GM12878 (cell line): ENCODE data around the gene SCMH1. TPM values are rescaled to one million over a fixed set of nuclear protein-coding genes. Genes with fewer than 3 reads are reported as not detected.

Source experiments
- ATF2 ChIP-seq: IDR thresholded peaks from 2 replicates; pipeline ENCODE4 v1.6.1; 2012; ENCODE audit warnings: low read length, inconsistent platforms
- FOS ChIP-seq: IDR thresholded peaks from 3 replicates; pipeline ENCODE4 v1.6.1; 2011; ENCODE audit warnings: borderline replicate concordance; ENCODE audit not compliant: insufficient read length; ENCODE audit errors: extremely low read depth
- IRF5 ChIP-seq: fragments of 450-650 bp; IDR thresholded peaks from 2 replicates; pipeline ENCODE4 v1.6.1; 2017; ENCODE audit warnings: borderline replicate concordance
- NFXL1 ChIP-seq: fragments of 450-650 bp; IDR thresholded peaks from 2 replicates; pipeline ENCODE4 v1.6.1; 2017; ENCODE audit warnings: antibody characterized with exemption, mild to moderate bottlenecking, borderline replicate concordance
- NR2F1 ChIP-seq: fragments of 450-650 bp; conservative IDR thresholded peaks from 2 replicates; pipeline ENCODE4 v1.6.1; 2017; ENCODE audit warnings: mild to moderate bottlenecking
- SIN3A ChIP-seq: IDR thresholded peaks from 2 replicates; pipeline ENCODE4 v1.6.1; 2012; ENCODE audit warnings: low read depth, low read length, improper control_type of control experiment
- SMAD1 ChIP-seq: fragments of 450-650 bp; IDR thresholded peaks from 2 replicates; pipeline ENCODE4 v1.6.1; 2018; ENCODE audit warnings: mild to moderate bottlenecking, low read depth; ENCODE audit not compliant: partially characterized antibody
- ZBTB4 ChIP-seq: fragments of 450-650 bp; formaldehyde crosslinking; IDR thresholded peaks from 2 replicates; pipeline ENCODE4 v1.4.0; 2022; ENCODE audit warnings: mild to moderate bottlenecking, moderate library complexity
- ZNF687 ChIP-seq: fragments of 450-650 bp; IDR thresholded peaks from 2 replicates; pipeline ENCODE4 v1.6.1; 2017; ENCODE audit warnings: mild to moderate bottlenecking, moderate library complexity
- polyA plus RNA-seq, 11 experiments: library from polyadenylated mRNA; depleted of rRNA in 4 of 11; unstranded in 6 of 11; stranded (reverse) in 5 of 11; fragments of >200 nt; fragmentation: Nextera tagmentation in 4 of 11; fragmentation: Illumina TruSeq in 1 of 11; extraction: Ambion mirVana in 4 of 11; extraction: Trizol in 1 of 11; gene quantifications; 1 replicate in 1 of 11; 2 replicates in 10 of 11; pipeline versions ENCODE4 v1.2.1 to v1.2.3, GENCODE V29; 2011 to 2016; ENCODE audit warnings: inconsistent platforms in 2 of 11, missing spikeins in 2 of 11, low read depth in 1 of 11
- total RNA-seq, 4 experiments: library from RNA; depleted of rRNA in 3 of 4; stranded (reverse); fragments of >200 nt in 3 of 4; fragmentation: Illumina TruSeq in 1 of 4; extraction: Trizol in 1 of 4; gene quantifications; 2 replicates each; pipeline versions ENCODE4 v1.2.1 to v1.2.3, GENCODE V29; 2013 to 2021

SCMH1 gene
- total and polyA plus RNA-seq, 10 of the 15 experiments (the other 5 are each of a cell fraction or from before 2014, with no cell fraction given): 7.5 to 44.1 (median 27.8) TPM

- TF ChIP-seq SMAD1 (no peak), ZNF687 (no peak), NFXL1 (no peak), NR2F1 (no peak), IRF5 (no peak), ZBTB4 (CRISPR knock-in tag) (no peak), FOS (no peak), ATF2 (no peak), SIN3A (no peak)
Measured at GRCh38 chr1:41275831-41276230, 33.7 kb upstream of the SCMH1 start (continued).
